Measurements from ENCODE around the gene TACC2. TPM values are rescaled to one million over a fixed set of nuclear protein-coding genes. Genes with fewer than 3 reads are reported as not detected.

The TACC2 gene
- total and polyA plus RNA-seq, 9 of the 15 experiments (the other 6 are each of a cell fraction or from before 2014, with no cell fraction given): under 0.01 to 0.35 (median 0.03) TPM; not detected in 6

DNA sequence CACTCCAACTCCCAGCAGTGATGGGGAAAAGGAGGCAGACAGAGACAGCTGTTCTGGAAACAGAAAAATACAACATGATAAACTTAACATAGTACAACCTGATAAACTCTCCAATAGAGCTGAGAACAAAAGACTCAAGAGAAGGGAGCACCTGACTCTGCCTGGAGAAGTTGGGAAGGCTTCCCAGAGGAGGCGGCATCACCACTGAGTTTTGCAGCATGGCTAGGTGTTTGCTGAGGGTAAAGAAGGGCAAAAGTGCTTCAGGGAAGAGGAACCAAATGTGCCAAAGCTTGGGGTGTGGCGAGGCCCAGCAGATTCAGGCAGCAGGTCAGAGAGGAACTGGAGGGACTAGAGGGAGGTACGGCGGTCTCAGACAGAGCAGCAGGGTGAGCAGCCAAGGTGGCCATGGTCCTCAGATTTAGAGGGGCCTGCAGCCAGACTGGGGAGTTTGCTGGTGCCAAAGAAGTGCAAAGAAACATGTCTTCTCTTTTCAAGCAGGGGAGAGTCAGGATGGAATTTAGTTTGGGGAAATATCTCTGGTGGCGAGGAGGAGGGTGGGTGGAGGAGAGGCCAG lies 162.2 kb downstream of the TACC2 start:
- ATAC-seq: no peak
- in situ Hi-C loops (cut with MboI): no loop called here
- 2% methylated on average over 5 of the region's 5 CpGs for WGBS (ENCODE audit: insufficient coverage, low coverage, missing lambda C conversion rate)
- Histone ChIP-seq H2AFZ (ENCODE audit: low read depth, low read length) (no peak overlapping the region), H3K4me2 (ENCODE audit: insufficient read depth, low read length) (no peak overlapping the region), H3K9ac (ENCODE audit: insufficient read depth in 1 of 2, low read depth in 2 of 2, low read length in 2 of 2) (no peak overlapping the region), H3K36me3 (ENCODE audit: control insufficient read depth, insufficient read depth, low read length) (no peaks in the 10 kb centered on the region), H3K27me3 (ENCODE audit: control insufficient read depth in 2 of 2, insufficient read depth in 2 of 2, low read length in 2 of 2) (peaks cover 3 to 49% of the 10 kb centered on the region in 2 experiments; a peak in 3 of 5 replicates), H3K4me1 (replicated peaks in 1 of 2; ENCODE audit: control insufficient read depth in 2 of 2, insufficient read depth in 2 of 2, low read length in 2 of 2) (no peaks in the 10 kb centered on the region), H4K20me1 (replicated peaks; ENCODE audit: control insufficient read depth, insufficient read depth, low read length) (no peaks in the 10 kb centered on the region; the same call in 1 of the 2 replicates), H3K27ac (ENCODE audit: extremely low read depth, low read depth, low read length) (no peak overlapping the region), H3K79me2 (ENCODE audit: control insufficient read depth, insufficient read depth, low read length) (no peaks in the 10 kb centered on the region), H3K4me3 (no peak overlapping the region), H3K9me3 (replicated peaks; ENCODE audit: control insufficient read depth, insufficient read depth, low read depth, low read length) (no peaks in the 10 kb centered on the region), H3K9me1 (ENCODE audit: control insufficient read depth, insufficient read depth, low read length) (no peaks in the 10 kb centered on the region)
- ChIA-PET CTCF (ENCODE audit: low intra/inter-chr PET ratio) (no interaction called here), POLR2A (no interaction called here)
- DNase-seq (ENCODE audit: extremely low read depth in 1 of 4, low spot score in 3 of 4): no peak
- intact Hi-C loops (cut with micrococcal nuclease): no loop called here
- no peak for FAIRE-seq
- TF ChIP-seq ZFP36 (IDR thresholded peaks at IDR 0.05; ENCODE audit: low read depth, low read length, partially characterized antibody) (peak; percentile 40), SREBF2 (CRISPR knock-in tag; IDR thresholded peaks at IDR 0.05) (no peak), TFAM (CRISPR knock-in tag; conservative IDR thresholded peaks at IDR 0.05) (no peak), POLR3A (IDR thresholded peaks at IDR 0.05; ENCODE audit: borderline replicate concordance, extremely low read depth, insufficient read depth, insufficient read length) (no peak)
- no TSS peak for BruUV-seq (replicated peaks)

- DNase-seq (ENCODE audit: extremely low read depth in 1 of 4, low spot score in 3 of 4): no peak
- POLR2A ChIA-PET: no interaction called here
- no peak overlapping the region for H3K27ac ChIP-seq (ENCODE audit: extremely low read depth, low read depth, low read length)
- CTCF ChIA-PET (ENCODE audit: low intra/inter-chr PET ratio): no interaction called here
- no peak for FAIRE-seq
- no peak overlapping the region for H3K4me2 ChIP-seq (ENCODE audit: insufficient read depth, low read length)
- no peaks in the 10 kb centered on the region for H3K9me3 ChIP-seq (replicated peaks; ENCODE audit: control insufficient read depth, insufficient read depth, low read depth, low read length)
- no peak overlapping the region for H3K4me3 ChIP-seq
- intact Hi-C loops (cut with micrococcal nuclease) (no loop called here), in situ Hi-C loops (cut with MboI) (no loop called here)
- peaks cover 3 to 51% of the 10 kb centered on the region in 2 experiments; a peak in 3 of 5 replicates for H3K27me3 ChIP-seq (ENCODE audit: control insufficient read depth in 2 of 2, insufficient read depth in 2 of 2, low read length in 2 of 2)
- H2AFZ ChIP-seq (ENCODE audit: low read depth, low read length): no peak overlapping the region
- no peaks in the 10 kb centered on the region for H3K36me3 ChIP-seq (ENCODE audit: control insufficient read depth, insufficient read depth, low read length)
- no peaks in the 10 kb centered on the region for H3K4me1 ChIP-seq (replicated peaks in 1 of 2; ENCODE audit: control insufficient read depth in 2 of 2, insufficient read depth in 2 of 2, low read length in 2 of 2)
- no peaks in the 10 kb centered on the region for H3K79me2 ChIP-seq (ENCODE audit: control insufficient read depth, insufficient read depth, low read length)
- 0% methylated on average over 5 of the region's 9 CpGs for WGBS (ENCODE audit: insufficient coverage, low coverage, missing lambda C conversion rate)
- no peaks in the 10 kb centered on the region; the same call in 1 of the 2 replicates for H4K20me1 ChIP-seq (replicated peaks; ENCODE audit: control insufficient read depth, insufficient read depth, low read length)
- ATAC-seq: no peak
- no TSS peak for BruUV-seq (replicated peaks)
- no peak overlapping the region for H3K9ac ChIP-seq (ENCODE audit: insufficient read depth in 1 of 2, low read depth in 2 of 2, low read length in 2 of 2)
- H3K9me1 ChIP-seq (ENCODE audit: control insufficient read depth, insufficient read depth, low read length): no peaks in the 10 kb centered on the region
- TF ChIP-seq HNRNPL (IDR thresholded peaks at IDR 0.05; ENCODE audit: low read depth, low read length): no peak
- TF ChIP-seq XRCC4 (IDR thresholded peaks at IDR 0.05; ENCODE audit: extremely low read depth, insufficient read depth, insufficient read length): no peak
- TF ChIP-seq PML (IDR thresholded peaks at IDR 0.05; ENCODE audit: low read length): no peak
- TF ChIP-seq RFX5 (IDR thresholded peaks at IDR 0.05; ENCODE audit: low read depth, low read length): no peak
- TF ChIP-seq FUS (optimal IDR thresholded peaks at IDR 0.05; ENCODE audit: low read depth, low read length): no peak
- no peak for TF ChIP-seq CHD4 (IDR thresholded peaks at IDR 0.05; ENCODE audit: insufficient read depth, insufficient replicate concordance, low read depth, low read length, poor library complexity, severe bottlenecking)
- TF ChIP-seq CXXC5 (CRISPR knock-in tag; IDR thresholded peaks at IDR 0.05): no peak
- no peak for TF ChIP-seq SUPT5H (IDR thresholded peaks at IDR 0.05)
- no peak for TF ChIP-seq NFATC3 (IDR thresholded peaks at IDR 0.05)
- TF ChIP-seq USF2 (CRISPR knock-in tag; IDR thresholded peaks at IDR 0.05): no peak
- TF ChIP-seq NR2C2 (CRISPR knock-in tag; IDR thresholded peaks at IDR 0.05): no peak
- TF ChIP-seq NR2C2 (tag; IDR thresholded peaks at IDR 0.05): no peak
- no peak for TF ChIP-seq BDP1 (IDR thresholded peaks at IDR 0.05; ENCODE audit: insufficient read depth, insufficient read length)
Measured at GRCh38 chr10:122152544-122152943, 163.6 kb downstream of the TACC2 start.
